CD4-positive, alpha-beta T cell (primary cell): ENCODE measurements around the gene CDH4. TPM values are rescaled to one million over a fixed set of nuclear protein-coding genes. Genes with fewer than 3 reads are reported as not detected.

ENCODE experiments used
- ATAC-seq: fragments of 200-7000 bp; cut with Tn5 transposase; one replicate; pipeline ENCODE4 v1.10.0; 2022; ENCODE audit warnings: mild to moderate bottlenecking; ENCODE audit not compliant: poor library complexity
- CTCF ChIA-PET: fragments of 350-600 bp; sonication (Branson Sonifier 250); formaldehyde crosslinking; loops from one replicate; lab custom pipeline; 2021; ENCODE audit warnings: antibody characterized with exemption, inconsistent platforms; lab: Charles Lee
- POLR2A ChIA-PET: fragments of 350-600 bp; sonication (Branson Sonifier 250); formaldehyde crosslinking; loops from one replicate; lab custom pipeline; 2021; ENCODE audit warnings: antibody characterized with exemption, inconsistent platforms; lab: Charles Lee
- DNase-seq, 14 experiments: peaks; one replicate each; pipeline ENCODE4 v3.0.0-alpha.2; 2013 to 2020; ENCODE audit warnings: mixed read lengths in 2 of 14
- H3K27ac ChIP-seq, 2 donors: one replicate each; pipeline versions ENCODE4 v1.5.1 to v1.7.0; 2013; ENCODE audit warnings: low read length in 2 of 2, low read depth in 1 of 2, mild to moderate bottlenecking in 1 of 2
- H3K27me3 ChIP-seq, 2 experiments: 1 replicate in 1 of 2; 2 replicates in 1 of 2; pipeline versions ENCODE4 v1.6.1 to v1.7.0; 2013; ENCODE audit warnings: low read length in 2 of 2, control low read depth in 1 of 2, mild to moderate bottlenecking in 1 of 2, moderate library complexity in 1 of 2; ENCODE audit not compliant: insufficient read depth in 2 of 2, control insufficient read depth in 1 of 2
- H3K36me3 ChIP-seq: one replicate; pipeline ENCODE4 v1.6.1; 2013; ENCODE audit warnings: low read length, control low read depth; ENCODE audit not compliant: insufficient read depth
- H3K4me1 ChIP-seq: one replicate; pipeline ENCODE4 v1.6.1; 2013; ENCODE audit warnings: low read length, control low read depth; ENCODE audit not compliant: insufficient read depth
- H3K4me3 ChIP-seq: one replicate; pipeline ENCODE4 v1.5.1; 2013; ENCODE audit warnings: mild to moderate bottlenecking, low read length, moderate library complexity
- H3K9me3 ChIP-seq, 2 experiments: 1 replicate in 1 of 2; 2 replicates in 1 of 2; pipeline versions ENCODE4 v1.6.1 to v1.7.0; 2013; ENCODE audit warnings: low read length in 2 of 2, mild to moderate bottlenecking in 2 of 2, control low read depth in 1 of 2, moderate library complexity in 1 of 2; ENCODE audit not compliant: control insufficient read depth in 1 of 2, insufficient read depth in 1 of 2
- H3K27ac Mint-ChIP-seq: one replicate; pipeline ENCODE4 v1.8.0; 2020; ENCODE audit warnings: mixed read lengths
- H3K27me3 Mint-ChIP-seq: one replicate; pipeline ENCODE4 v1.8.0; 2021; ENCODE audit warnings: mixed read lengths
- H3K36me3 Mint-ChIP-seq: one replicate; pipeline ENCODE4 v1.8.0; 2021; ENCODE audit warnings: low read depth, mixed read lengths
- H3K4me1 Mint-ChIP-seq: one replicate; pipeline ENCODE4 v1.8.0; 2021; ENCODE audit warnings: low read depth, mixed read lengths
- H3K4me3 Mint-ChIP-seq: one replicate; pipeline ENCODE4 v1.8.0; 2020; ENCODE audit warnings: mild to moderate bottlenecking, mixed read lengths
- H3K9me3 Mint-ChIP-seq: one replicate; pipeline ENCODE4 v1.8.0; 2020; ENCODE audit warnings: mixed read lengths
- CTCF ChIP-seq: fragments of 200-600 bp; IDR thresholded peaks from one replicate; pipeline ENCODE4 v1.8.0; 2022; ENCODE audit warnings: antibody characterized with exemption, mild to moderate bottlenecking
- intact Hi-C, 2 experiments: fragments of 100-400 bp; cut with DNase I in 1 of 2; cut with micrococcal nuclease in 1 of 2; formaldehyde crosslinking; loops; one replicate each; pipeline versions ENCODE4 v1.15.1 to v1.9.0; 2023 to 2025; cut with DNase I, micrococcal nuclease
- total RNA-seq, 174 experiments: library from RNA in 2 of 174; stranded (reverse) in 2 of 174; gene quantifications; one replicate each; pipeline ENCODE4 v1.2.3 and lab custom pipeline; 2021 to 2026

Gene CDH4
- total RNA-seq, 2 experiments from 2014 or later = 0.11 TPM

DNA sequence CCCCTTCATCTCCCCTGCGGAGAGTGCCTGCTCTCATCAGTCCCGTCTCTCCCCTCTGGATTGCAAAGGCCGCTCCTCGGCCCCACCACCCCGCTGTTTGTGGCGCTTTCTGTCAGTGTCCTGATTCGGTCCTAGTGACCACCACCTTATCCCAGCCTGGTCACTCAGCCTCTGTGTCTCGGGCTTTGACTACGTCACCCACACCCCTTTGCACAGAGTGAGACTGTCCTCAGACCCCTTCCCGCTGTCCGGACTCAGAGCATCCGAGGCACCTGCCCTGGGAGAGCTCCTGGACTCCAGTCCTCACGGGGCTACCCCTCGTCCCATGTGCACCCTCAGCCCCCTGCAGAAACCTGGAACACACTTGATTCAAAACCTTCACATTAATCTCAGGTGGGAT lies 433.4 kb downstream of the CDH4 start:
- no peaks in the 10 kb centered on the region for H3K27me3 Mint-ChIP-seq
- no peaks in the 10 kb centered on the region for H3K4me1 Mint-ChIP-seq
- Histone ChIP-seq H3K27ac (no peak overlapping the region), H3K4me3 (no peak overlapping the region), H3K27me3 (no peaks in the 10 kb centered on the region), H3K4me1 (no peaks in the 10 kb centered on the region), H3K36me3 (no peaks in the 10 kb centered on the region), H3K9me3 (peaks cover 0 to 15% of the 10 kb centered on the region in 2 experiments)
- intact Hi-C loops = no loop called here
- TF ChIP-seq CTCF = no peak
- no peaks in the 10 kb centered on the region for H3K9me3 Mint-ChIP-seq
- H3K4me3 Mint-ChIP-seq = no peak overlapping the region
- CTCF ChIA-PET = no interaction called here
- POLR2A ChIA-PET = no interaction called here
- ATAC-seq = no peak
- H3K36me3 Mint-ChIP-seq = no peaks in the 10 kb centered on the region
- H3K27ac Mint-ChIP-seq = no peak overlapping the region
- no peak for DNase-seq

DNA sequence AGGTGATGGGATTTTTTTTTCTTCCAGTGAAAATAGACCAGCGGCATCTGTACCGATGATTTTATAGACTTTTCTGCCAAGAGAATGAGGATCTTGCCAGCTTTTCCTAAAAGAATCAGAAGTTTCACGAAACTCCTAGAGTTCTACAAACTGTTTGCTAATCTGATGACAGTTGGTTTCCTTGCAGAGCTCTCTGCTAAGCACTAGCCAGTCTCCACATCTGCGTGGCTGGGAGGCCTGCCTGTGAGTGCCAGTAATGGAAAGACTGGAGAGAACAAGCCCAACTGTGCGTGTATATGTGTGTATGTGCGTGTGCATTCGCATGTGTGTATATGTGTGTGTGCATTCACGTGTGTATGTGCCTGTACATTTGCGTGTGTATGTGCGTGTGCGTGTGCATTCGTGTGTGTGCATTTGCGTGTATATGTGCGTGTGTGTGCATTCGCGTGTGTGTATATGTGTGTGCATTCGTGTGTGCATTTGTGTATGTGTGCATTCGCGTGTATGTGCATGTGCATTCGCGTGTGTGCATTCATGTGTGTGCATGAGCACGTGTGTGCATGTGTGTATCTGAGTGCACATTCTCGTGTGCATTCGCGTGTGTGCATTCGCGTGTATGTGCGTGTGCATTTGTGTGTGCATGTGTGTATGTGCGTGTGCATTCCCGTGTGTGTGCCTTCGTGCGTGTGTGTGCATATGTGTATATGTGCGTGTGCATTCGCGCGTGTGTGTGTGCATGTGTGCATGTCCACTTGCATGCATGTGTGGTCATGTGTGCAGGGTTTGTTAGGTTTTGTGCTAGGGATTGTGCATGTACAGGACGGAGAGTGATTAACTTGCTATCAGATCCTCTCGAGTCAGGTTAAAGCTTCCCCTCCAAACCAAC lies 434.2 kb downstream of the CDH4 start:
- no peaks in the 10 kb centered on the region for H3K36me3 Mint-ChIP-seq
- DNase-seq = no peak
- no peaks in the 10 kb centered on the region for H3K9me3 Mint-ChIP-seq
- no peak overlapping the region for H3K27ac Mint-ChIP-seq
- Histone ChIP-seq H3K27me3 (no peaks in the 10 kb centered on the region), H3K27ac (no peak overlapping the region), H3K36me3 (no peaks in the 10 kb centered on the region), H3K9me3 (peaks cover 0 to 15% of the 10 kb centered on the region in 2 experiments), H3K4me1 (no peaks in the 10 kb centered on the region), H3K4me3 (no peak overlapping the region)
- CTCF ChIA-PET = no interaction called here
- no peak for TF ChIP-seq CTCF
- no peak overlapping the region for H3K4me3 Mint-ChIP-seq
- intact Hi-C loops = no loop called here
- no peaks in the 10 kb centered on the region for H3K27me3 Mint-ChIP-seq
- no peak for ATAC-seq
- POLR2A ChIA-PET = no interaction called here
- H3K4me1 Mint-ChIP-seq = no peaks in the 10 kb centered on the region

- intact Hi-C loops = no loop called here
- no peak overlapping the region for H3K27ac ChIP-seq
- CTCF ChIA-PET = no interaction called here
Observed at GRCh38 chr20:61688411-61688810, 436.4 kb downstream of the CDH4 start.

More at GRCh38 chr20:61688411-61688810, 436.4 kb downstream of the CDH4 start:
- Histone ChIP-seq H3K4me3 (no peak overlapping the region), H3K36me3 (no peaks in the 10 kb centered on the region), H3K9me3 (peaks cover 0 to 15% of the 10 kb centered on the region in 2 experiments), H3K4me1 (no peaks in the 10 kb centered on the region), H3K27me3 (no peaks in the 10 kb centered on the region)
- no peak for DNase-seq
- H3K4me1 Mint-ChIP-seq = no peaks in the 10 kb centered on the region
- H3K27me3 Mint-ChIP-seq = no peaks in the 10 kb centered on the region
- no peak overlapping the region for H3K27ac Mint-ChIP-seq
- no peak overlapping the region for H3K4me3 Mint-ChIP-seq
- ATAC-seq = no peak
- POLR2A ChIA-PET = no interaction called here
- TF ChIP-seq CTCF = no peak
- no peaks in the 10 kb centered on the region for H3K36me3 Mint-ChIP-seq
- H3K9me3 Mint-ChIP-seq = no peaks in the 10 kb centered on the region
